Loucy (cell line): ENCODE measurements around the gene ATP11C.
"Not testable (repeated sequence)": the region's sequence is repeated elsewhere in the genome, so short reads cannot be mapped to it uniquely, and the experiment has no call there.

Experiments used
- H2AFZ ChIP-seq: fragments of 200-600 bp; sonication (generic); 2 replicates; pipeline ENCODE4 v1.6.0; 2016; ENCODE audit warnings: antibody characterized with exemption, mild to moderate bottlenecking, low read length, moderate library complexity
- H3F3A ChIP-seq: fragments of 200-600 bp; 2 replicates; pipeline ENCODE4 v1.6.0; 2016; ENCODE audit warnings: antibody characterized with exemption, low read depth, mild to moderate bottlenecking
- H3K27me3 ChIP-seq: fragments of 200-600 bp; sonication (generic); 2 replicates; pipeline ENCODE4 v1.6.1; 2014; ENCODE audit warnings: low read length, mild to moderate bottlenecking; ENCODE audit not compliant: insufficient read depth, poor library complexity, severe bottlenecking
- H3K36me3 ChIP-seq: fragments of 200-600 bp; sonication (generic); 2 replicates; pipeline ENCODE4 v1.6.1; 2016; ENCODE audit warnings: low read length; ENCODE audit not compliant: insufficient read depth
- H3K4me1 ChIP-seq: fragments of 200-600 bp; sonication (generic); 2 replicates; pipeline ENCODE4 v1.5.1; 2014; ENCODE audit warnings: low read length, mild to moderate bottlenecking; ENCODE audit not compliant: insufficient read depth, poor library complexity, severe bottlenecking
- H3K4me2 ChIP-seq: fragments of 200-600 bp; sonication (generic); 2 replicates; pipeline ENCODE4 v1.6.0; 2014; ENCODE audit warnings: antibody characterized with exemption, low read length, low read depth, mild to moderate bottlenecking; ENCODE audit not compliant: poor library complexity, severe bottlenecking
- H3K4me3 ChIP-seq: fragments of 200-600 bp; sonication (generic); 2 replicates; pipeline ENCODE4 v1.5.1; 2014; ENCODE audit warnings: low read length, mild to moderate bottlenecking, mixed read lengths; ENCODE audit not compliant: poor library complexity, severe bottlenecking
- H3K79me2 ChIP-seq: fragments of 200-600 bp; sonication (generic); 2 replicates; pipeline ENCODE4 v1.6.1; 2014; ENCODE audit warnings: low read length; ENCODE audit not compliant: insufficient read depth
- H3K9ac ChIP-seq: fragments of 200-600 bp; sonication (generic); 2 replicates; pipeline ENCODE4 v1.6.0; 2014; ENCODE audit warnings: mild to moderate bottlenecking, low read depth, low read length, moderate library complexity; ENCODE audit not compliant: poor library complexity, severe bottlenecking
- H3K9me2 ChIP-seq: fragments of 200-600 bp; sonication (generic); replicated peaks from 2 replicates; pipeline ENCODE4 v1.6.1; 2016; ENCODE audit warnings: low read depth, low read length, mixed read lengths
- H3K9me3 ChIP-seq: fragments of 200-600 bp; sonication (generic); 2 replicates; pipeline ENCODE4 v1.6.1; 2014; ENCODE audit warnings: mild to moderate bottlenecking, antibody characterized with exemption, low read length, low read depth; ENCODE audit not compliant: insufficient read depth
- H4K20me1 ChIP-seq: fragments of 200-600 bp; sonication (generic); 2 replicates; pipeline ENCODE4 v1.6.0; 2014; ENCODE audit warnings: antibody characterized with exemption, low read length, mild to moderate bottlenecking; ENCODE audit not compliant: insufficient read depth, poor library complexity, severe bottlenecking
- CTCF ChIP-seq: fragments of 200-600 bp; sonication (generic); conservative IDR thresholded peaks from 2 replicates; pipeline ENCODE4 v1.5.1; 2014; ENCODE audit warnings: mild to moderate bottlenecking, antibody characterized with exemption, low read length
- EZH2phosphoT487 ChIP-seq: fragments of 200-600 bp; IDR thresholded peaks from 2 replicates; pipeline ENCODE4 v1.6.1; 2018; ENCODE audit warnings: antibody characterized with exemption, mild to moderate bottlenecking, moderate library complexity, borderline replicate concordance

ATP11C gene

GRCh38 chrX:139869796-139870195, 63.1 kb downstream of the ATP11C start:
- no peak overlapping the region for H3K9ac ChIP-seq
- no peak overlapping the region for H3K4me2 ChIP-seq
- no peaks in the 10 kb centered on the region for H3K27me3 ChIP-seq
- H3K4me3 ChIP-seq = no peak overlapping the region
- no peaks in the 10 kb centered on the region for H3K9me3 ChIP-seq
- TF ChIP-seq EZH2phosphoT487 = no peak
- no peak for TF ChIP-seq CTCF
- 0 out of 2 replicates have a peak, but pooled peaks cover 3% of the 10 kb centered on the region for H3K79me2 ChIP-seq
- H4K20me1 ChIP-seq = no peaks in the 10 kb centered on the region
- H3K4me1 ChIP-seq = no peaks in the 10 kb centered on the region
- H3K9me2 ChIP-seq = no peaks in the 10 kb centered on the region
- H3F3A ChIP-seq = no peaks in the 10 kb centered on the region
- no peaks in the 10 kb centered on the region for H3K36me3 ChIP-seq
- no peak overlapping the region for H2AFZ ChIP-seq

GRCh38 chrX:139864640-139865039, 68.2 kb downstream of the ATP11C start:
- Histone ChIP-seq H3K9me3 (no peaks in the 10 kb centered on the region), H4K20me1 (no peaks in the 10 kb centered on the region), H3K9ac (no peak overlapping the region), H3K4me3 (no peak overlapping the region), H3K79me2 (0 out of 2 replicates have a peak, but pooled peaks cover 3% of the 10 kb centered on the region), H3K4me1 (no peaks in the 10 kb centered on the region), H3K27me3 (no peaks in the 10 kb centered on the region), H3K9me2 (no peaks in the 10 kb centered on the region), H2AFZ (no peak overlapping the region), H3K4me2 (no peak overlapping the region), H3K36me3 (no peaks in the 10 kb centered on the region), H3F3A (no peaks in the 10 kb centered on the region)
- TF ChIP-seq EZH2phosphoT487 = no peak

GRCh38 chrX:139862208-139862607, 70.6 kb downstream of the ATP11C start:
- no peak overlapping the region for H3K4me2 ChIP-seq
- no peak overlapping the region for H3K9ac ChIP-seq
- TF ChIP-seq CTCF (peak; percentile 38), EZH2phosphoT487 (no peak)
- H3K27me3 ChIP-seq = no peaks in the 10 kb centered on the region
- no peak overlapping the region for H3K4me3 ChIP-seq
- H3K79me2 ChIP-seq = 0 out of 2 replicates have a peak, but pooled peaks cover 6% of the 10 kb centered on the region
- H3K36me3 ChIP-seq = no peaks in the 10 kb centered on the region
- H3K9me2 ChIP-seq = no peaks in the 10 kb centered on the region
- H3K9me3 ChIP-seq = no peaks in the 10 kb centered on the region
- H4K20me1 ChIP-seq = no peaks in the 10 kb centered on the region
- no peaks in the 10 kb centered on the region for H3K4me1 ChIP-seq
- H3F3A ChIP-seq = no peaks in the 10 kb centered on the region
- H2AFZ ChIP-seq = no peak overlapping the region

GRCh38 chrX:139856826-139857225, 76.0 kb downstream of the ATP11C start:
- H3K4me2 ChIP-seq, H3K4me3 ChIP-seq, H3K27me3 ChIP-seq, H3F3A ChIP-seq, H3K9ac ChIP-seq, H2AFZ ChIP-seq, H3K4me1 ChIP-seq, H3K36me3 ChIP-seq, H3K79me2 ChIP-seq, H4K20me1 ChIP-seq, H3K9me3 ChIP-seq, H3K9me2 ChIP-seq: not testable (repeated sequence)
